ENCODE measurements around the gene MARCHF10.
A peak's percentile ranks its signal among the peaks of the same experiment; 100 is the strongest.

Gene MARCHF10

GRCh38 chr17:62666061-62666800 is 141.9 kb downstream of the MARCHF10 start:
- Mint-ChIP-seq H3K9me3 (no peaks in the 10 kb centered on the region), H3K4me1 (ENCODE audit: low read depth) (no peaks in the 10 kb centered on the region), H3K4me3 (no peak overlapping the region), H3K27ac (no peak overlapping the region), H3K36me3 (ENCODE audit: low read depth) (peaks cover 2% of the 10 kb centered on the region), H3K27me3 (ENCODE audit: low read depth) (peaks cover 12% of the 10 kb centered on the region)
- DNase-seq (ENCODE audit: low spot score): no peak

- Mint-ChIP-seq H3K4me3 (no peak overlapping the region), H3K27ac (no peak overlapping the region), H3K4me1 (ENCODE audit: low read depth) (no peaks in the 10 kb centered on the region), H3K36me3 (ENCODE audit: low read depth) (peaks cover 2% of the 10 kb centered on the region), H3K9me3 (peaks cover 4% of the 10 kb centered on the region), H3K27me3 (ENCODE audit: low read depth) (peaks cover 17% of the 10 kb centered on the region)
- DNase-seq (ENCODE audit: low spot score): no peak
These were observed 142.5 kb downstream of the MARCHF10 start for GRCh38 chr17:62665599-62665998.

GRCh38 chr17:62664336-62665120 is 143.6 kb downstream of the MARCHF10 start:
- DNase-seq (ENCODE audit: low spot score): no peak
- Mint-ChIP-seq H3K4me3 (no peak overlapping the region), H3K36me3 (ENCODE audit: low read depth) (peaks cover 2% of the 10 kb centered on the region), H3K4me1 (ENCODE audit: low read depth) (no peaks in the 10 kb centered on the region), H3K27ac (no peak overlapping the region), H3K9me3 (peaks cover 9% of the 10 kb centered on the region), H3K27me3 (ENCODE audit: low read depth) (peaks cover 21% of the 10 kb centered on the region)

- Mint-ChIP-seq H3K27me3 (ENCODE audit: low read depth) (peaks cover 26% of the 10 kb centered on the region), H3K27ac (no peak overlapping the region), H3K4me1 (ENCODE audit: low read depth) (no peaks in the 10 kb centered on the region), H3K4me3 (no peak overlapping the region), H3K9me3 (peaks cover 9% of the 10 kb centered on the region), H3K36me3 (ENCODE audit: low read depth) (peaks cover 2% of the 10 kb centered on the region)
- DNase-seq (ENCODE audit: low spot score): no peak
These were observed 144.8 kb downstream of the MARCHF10 start for GRCh38 chr17:62663304-62663703.

GRCh38 chr17:62662855-62663254 is 145.3 kb downstream of the MARCHF10 start:
- H3K4me3 Mint-ChIP-seq: no peak overlapping the region
- H3K36me3 Mint-ChIP-seq (ENCODE audit: low read depth): peaks cover 2% of the 10 kb centered on the region
- peaks cover 9% of the 10 kb centered on the region for H3K9me3 Mint-ChIP-seq
- peaks cover 26% of the 10 kb centered on the region for H3K27me3 Mint-ChIP-seq (ENCODE audit: low read depth)
- no peak for DNase-seq (ENCODE audit: low spot score)
- no peak overlapping the region for H3K27ac Mint-ChIP-seq
- no peaks in the 10 kb centered on the region for H3K4me1 Mint-ChIP-seq (ENCODE audit: low read depth)

- Mint-ChIP-seq H3K36me3 (ENCODE audit: low read depth) (peaks cover 2% of the 10 kb centered on the region), H3K4me3 (no peak overlapping the region), H3K27me3 (ENCODE audit: low read depth) (peaks cover 34% of the 10 kb centered on the region), H3K9me3 (peaks cover 9% of the 10 kb centered on the region), H3K4me1 (ENCODE audit: low read depth) (no peaks in the 10 kb centered on the region), H3K27ac (no peak overlapping the region)
- DNase-seq (ENCODE audit: low spot score): no peak
These were observed 146.8 kb downstream of the MARCHF10 start for GRCh38 chr17:62661337-62661736.

- no peak for DNase-seq (ENCODE audit: low spot score)
- Mint-ChIP-seq H3K4me3 (no peak overlapping the region), H3K36me3 (ENCODE audit: low read depth) (peaks cover 2% of the 10 kb centered on the region), H3K4me1 (ENCODE audit: low read depth) (no peaks in the 10 kb centered on the region), H3K9me3 (peaks cover 9% of the 10 kb centered on the region), H3K27me3 (ENCODE audit: low read depth) (peaks cover 36% of the 10 kb centered on the region), H3K27ac (no peak overlapping the region)
These were observed 147.4 kb downstream of the MARCHF10 start for GRCh38 chr17:62660629-62661118.

GRCh38 chr17:62658136-62658920 is 149.8 kb downstream of the MARCHF10 start:
- H3K27me3 Mint-ChIP-seq (ENCODE audit: low read depth): peaks cover 44% of the 10 kb centered on the region
- no peak overlapping the region for H3K4me3 Mint-ChIP-seq
- H3K27ac Mint-ChIP-seq: no peak overlapping the region
- DNase-seq (ENCODE audit: low spot score): no peak
- H3K4me1 Mint-ChIP-seq (ENCODE audit: low read depth): peaks cover 10% of the 10 kb centered on the region
- peaks cover 9% of the 10 kb centered on the region for H3K9me3 Mint-ChIP-seq
- peaks cover 2% of the 10 kb centered on the region for H3K36me3 Mint-ChIP-seq (ENCODE audit: low read depth)

- H3K4me1 Mint-ChIP-seq (ENCODE audit: low read depth): peaks cover 15% of the 10 kb centered on the region
- no peak overlapping the region for H3K4me3 Mint-ChIP-seq
- peaks cover 46% of the 10 kb centered on the region for H3K27me3 Mint-ChIP-seq (ENCODE audit: low read depth)
- H3K27ac Mint-ChIP-seq: no peak overlapping the region
- peaks cover 9% of the 10 kb centered on the region for H3K9me3 Mint-ChIP-seq
- peaks cover 2% of the 10 kb centered on the region for H3K36me3 Mint-ChIP-seq (ENCODE audit: low read depth)
- no peak for DNase-seq (ENCODE audit: low spot score)
These were observed 150.4 kb downstream of the MARCHF10 start for GRCh38 chr17:62657690-62658089.

- H3K4me1 Mint-ChIP-seq (ENCODE audit: low read depth): peaks cover 19% of the 10 kb centered on the region
- peaks cover 9% of the 10 kb centered on the region for H3K9me3 Mint-ChIP-seq
- no peak overlapping the region for H3K27ac Mint-ChIP-seq
- H3K27me3 Mint-ChIP-seq (ENCODE audit: low read depth): peaks cover 47% of the 10 kb centered on the region
- no peak overlapping the region for H3K4me3 Mint-ChIP-seq
- DNase-seq (ENCODE audit: low spot score): no peak
- H3K36me3 Mint-ChIP-seq (ENCODE audit: low read depth): peaks cover 2% of the 10 kb centered on the region
These were observed 150.9 kb downstream of the MARCHF10 start for GRCh38 chr17:62657145-62657665.

GRCh38 chr17:62656446-62656845 is 151.7 kb downstream of the MARCHF10 start:
- DNase-seq (ENCODE audit: low spot score): no peak
- Mint-ChIP-seq H3K27ac (no peak overlapping the region), H3K9me3 (peaks cover 9% of the 10 kb centered on the region), H3K4me1 (ENCODE audit: low read depth) (peaks cover 21% of the 10 kb centered on the region), H3K36me3 (ENCODE audit: low read depth) (peaks cover 2% of the 10 kb centered on the region), H3K4me3 (no peak overlapping the region), H3K27me3 (ENCODE audit: low read depth) (peaks cover 53% of the 10 kb centered on the region)

- no peak for DNase-seq (ENCODE audit: low spot score)
- no peak overlapping the region for H3K4me3 Mint-ChIP-seq
- no peaks in the 10 kb centered on the region for H3K36me3 Mint-ChIP-seq (ENCODE audit: low read depth)
- peaks cover 21% of the 10 kb centered on the region for H3K4me1 Mint-ChIP-seq (ENCODE audit: low read depth)
- peaks cover 54% of the 10 kb centered on the region for H3K27me3 Mint-ChIP-seq (ENCODE audit: low read depth)
- H3K27ac Mint-ChIP-seq: no peak overlapping the region
- peaks cover 5% of the 10 kb centered on the region for H3K9me3 Mint-ChIP-seq
These were observed 152.5 kb downstream of the MARCHF10 start for GRCh38 chr17:62655656-62656055.

- H3K4me1 Mint-ChIP-seq (ENCODE audit: low read depth): peaks cover 21% of the 10 kb centered on the region
- peak overlapping the region; percentile 81 for H3K4me3 Mint-ChIP-seq
- H3K36me3 Mint-ChIP-seq (ENCODE audit: low read depth): no peaks in the 10 kb centered on the region
- no peak for DNase-seq (ENCODE audit: low spot score)
- H3K9me3 Mint-ChIP-seq: no peaks in the 10 kb centered on the region
- peaks cover 53% of the 10 kb centered on the region for H3K27me3 Mint-ChIP-seq (ENCODE audit: low read depth)
- H3K27ac Mint-ChIP-seq: no peak overlapping the region
These were observed 154.0 kb downstream of the MARCHF10 start for GRCh38 chr17:62653826-62654761.

Measured in T-helper 2 cell treated with Interferon-gamma antibody and Interleukin-4, amounts not matched to agents 5 μg/mL and 100 μg/mL, for 36 hours (primary cell).